Natural killer cell treated with Interleukin-12 subunit alpha and Interleukin-12 subunit beta and Interleukin-15 and Interleukin-18, amount 100 ng/mL, for 72 hours (primary cell): Measurements from ENCODE around the gene FKRP. TPM values are rescaled to one million over a fixed set of nuclear protein-coding genes. Genes with fewer than 3 reads are reported as not detected.
"Not testable (repeated sequence)": the region's sequence is repeated elsewhere in the genome, so short reads cannot be mapped to it uniquely, and the experiment has no call there.

Experiments
- ATAC-seq, 2 donors: fragments of 150-1000 bp; cut with Tn5 transposase in 1 of 2; sonication (Bioruptor Pico), chemical (Tn5 transposase) in 1 of 2; 2 replicates each; pipeline ENCODE4 v1.10.0; 2021
- DNase-seq: peaks from one replicate; pipeline ENCODE4 v3.0.0; 2022; ENCODE audit warnings: low spot score
- H3K27ac Mint-ChIP-seq, 2 donors: 1 replicate in 1 of 2; 2 replicates in 1 of 2; pipeline ENCODE4 v1.8.0; 2022; ENCODE audit warnings: mixed read lengths in 2 of 2, mild to moderate bottlenecking in 1 of 2, moderate library complexity in 1 of 2
- H3K27me3 Mint-ChIP-seq, 2 donors: 1 replicate in 1 of 2; 2 replicates in 1 of 2; pipeline ENCODE4 v1.8.0; 2022; ENCODE audit warnings: mixed read lengths in 2 of 2
- H3K36me3 Mint-ChIP-seq: one replicate; pipeline ENCODE4 v1.8.0; 2022; ENCODE audit warnings: mixed read lengths
- H3K4me1 Mint-ChIP-seq, 2 donors: 1 replicate in 1 of 2; 2 replicates in 1 of 2; pipeline ENCODE4 v1.8.0; 2022; ENCODE audit warnings: low read depth in 2 of 2, mixed read lengths in 2 of 2, mild to moderate bottlenecking in 1 of 2
- H3K4me3 Mint-ChIP-seq: one replicate; pipeline ENCODE4 v1.8.0; 2022; ENCODE audit warnings: mixed read lengths
- H3K9me3 Mint-ChIP-seq: 2 replicates; pipeline ENCODE4 v1.8.0; 2022; ENCODE audit warnings: mixed read lengths
- total RNA-seq, 2 donors: library from RNA; stranded (reverse); gene quantifications; one replicate each; pipeline ENCODE4 v1.2.3, GENCODE V29; 2022

FKRP gene
- total RNA-seq, 2 donors from 2014 or later = 16.4 to 25.4 TPM

GRCh38 chr19:46804432-46804831, 58.6 kb downstream of the FKRP start:
- ATAC-seq, H3K9me3 Mint-ChIP-seq, H3K4me3 Mint-ChIP-seq, H3K4me1 Mint-ChIP-seq, H3K36me3 Mint-ChIP-seq, H3K27me3 Mint-ChIP-seq, DNase-seq, H3K27ac Mint-ChIP-seq: not testable (repeated sequence)

- Mint-ChIP-seq H3K9me3 (no peaks in the 10 kb centered on the region), H3K4me1 (no peaks in the 10 kb centered on the region), H3K27me3 (no peaks in the 10 kb centered on the region), H3K4me3 (no peak overlapping the region), H3K36me3 (no peaks in the 10 kb centered on the region), H3K27ac (no peak overlapping the region)
- ATAC-seq = no peak
- no peak for DNase-seq
These were observed 60.8 kb downstream of the FKRP start for GRCh38 chr19:46806656-46807055.

Other genes starting within 250 kb of the FKRP start
- 100 to 1,000 TPM; 305 to 309 TPM for gene CALM3, start 144.7 kb upstream of the FKRP start, total RNA-seq
- gene PTGIR, start 121.0 kb upstream of the FKRP start, total RNA-seq = 1 to 10 TPM in 1 of 2 donors, under 1 TPM in 1; 0.31 to 1.7 TPM
- gene GNG8, start 109.9 kb upstream of the FKRP start, total RNA-seq = 1 to 10 TPM in 1 of 2 donors, not detected in 1; 3.0 TPM
- under 1 TPM in 1 of 2 donors, not detected in 1; 0.36 TPM for gene DACT3, start 84.9 kb upstream of the FKRP start, total RNA-seq
- 10 to 100 TPM; 82.3 to 100.0 TPM for gene PRKD2, start 28.9 kb upstream of the FKRP start, total RNA-seq
- gene STRN4, start 393 bp downstream of the FKRP start, total RNA-seq = 100 to 1,000 TPM in 1 of 2 donors, 10 to 100 TPM in 1; 88.9 to 121 TPM
- 100 to 1,000 TPM; 215 to 269 TPM for gene SLC1A5, start 42.5 kb downstream of the FKRP start, total RNA-seq
- 100 to 1,000 TPM in 1 of 2 donors, 10 to 100 TPM in 1; 94.3 to 130 TPM for gene AP2S1, start 104.8 kb downstream of the FKRP start, total RNA-seq
- gene ARHGAP35, start 114.9 kb downstream of the FKRP start, total RNA-seq = 10 to 100 TPM; 27.6 to 42.9 TPM